NCI-H1048 (cell line): ENCODE results near the gene CLDN22.

Source experiments
- DNase-seq: peaks from one replicate; lab custom pipeline; 2025; lab: John Stamatoyannopoulos, UW

Gene CLDN22

GRCh38 chr4:183320211-183321059 lies at the start of gene CLDN22:
Gene CLDN22 (minus strand): TSS chr4:183320276. CDS start chr4:183320218, 58 bp downstream.
- DNase-seq = no peak

GRCh38 chr4:183369073-183369472 lies 49.0 kb upstream of the CLDN22 start:
- no peak for DNase-seq

GRCh38 chr4:183366206-183366835 lies 46.2 kb upstream of the CLDN22 start:
- DNase-seq = no peak

- no peak for DNase-seq
Measured at GRCh38 chr4:183364025-183364424, 43.9 kb upstream of the CLDN22 start.

- no peak for DNase-seq
Measured at GRCh38 chr4:183362916-183363542, 43.0 kb upstream of the CLDN22 start.

- no peak for DNase-seq
Measured at GRCh38 chr4:183362036-183362435, 42.0 kb upstream of the CLDN22 start.

GRCh38 chr4:183360161-183360919 lies 40.3 kb upstream of the CLDN22 start:
- DNase-seq = no peak

GRCh38 chr4:183358215-183358755 lies 38.2 kb upstream of the CLDN22 start:
- DNase-seq = no peak

- DNase-seq = no peak
Measured at GRCh38 chr4:183356931-183357675, 37.0 kb upstream of the CLDN22 start.

- DNase-seq = no peak
Measured at GRCh38 chr4:183356173-183356830, 36.2 kb upstream of the CLDN22 start.

- no peak for DNase-seq
Measured at GRCh38 chr4:183355405-183355804, 35.3 kb upstream of the CLDN22 start.

GRCh38 chr4:183354219-183354618 lies 34.1 kb upstream of the CLDN22 start:
- DNase-seq = no peak

- no peak for DNase-seq
Measured at GRCh38 chr4:183353557-183353956, 33.5 kb upstream of the CLDN22 start.

GRCh38 chr4:183352546-183352945 lies 32.5 kb upstream of the CLDN22 start:
- no peak for DNase-seq

GRCh38 chr4:183350317-183351071 lies 30.4 kb upstream of the CLDN22 start:
- no peak for DNase-seq

GRCh38 chr4:183349673-183350072 lies 29.6 kb upstream of the CLDN22 start:
- no peak for DNase-seq

GRCh38 chr4:183348706-183349659 lies 28.9 kb upstream of the CLDN22 start:
- DNase-seq = no peak

- DNase-seq = no peak
Measured at GRCh38 chr4:183348136-183348535, 28.1 kb upstream of the CLDN22 start.

GRCh38 chr4:183347566-183347965 lies 27.5 kb upstream of the CLDN22 start:
- no peak for DNase-seq
